Epithelial cell of umbilical artery (primary cell): ENCODE measurements around the gene SLC25A44. TPM values are rescaled to one million over a fixed set of nuclear protein-coding genes. Genes with fewer than 3 reads are reported as not detected.

ENCODE experiments used
- total RNA-seq: library from RNA; depleted of rRNA; stranded (reverse); fragments of >200 nt; gene quantifications from 2 replicates; pipeline ENCODE4 v1.2.3, GENCODE V29; 2014

SLC25A44 gene
- total RNA-seq: 9.9 and 12.3 TPM in 2 replicates

DNA sequence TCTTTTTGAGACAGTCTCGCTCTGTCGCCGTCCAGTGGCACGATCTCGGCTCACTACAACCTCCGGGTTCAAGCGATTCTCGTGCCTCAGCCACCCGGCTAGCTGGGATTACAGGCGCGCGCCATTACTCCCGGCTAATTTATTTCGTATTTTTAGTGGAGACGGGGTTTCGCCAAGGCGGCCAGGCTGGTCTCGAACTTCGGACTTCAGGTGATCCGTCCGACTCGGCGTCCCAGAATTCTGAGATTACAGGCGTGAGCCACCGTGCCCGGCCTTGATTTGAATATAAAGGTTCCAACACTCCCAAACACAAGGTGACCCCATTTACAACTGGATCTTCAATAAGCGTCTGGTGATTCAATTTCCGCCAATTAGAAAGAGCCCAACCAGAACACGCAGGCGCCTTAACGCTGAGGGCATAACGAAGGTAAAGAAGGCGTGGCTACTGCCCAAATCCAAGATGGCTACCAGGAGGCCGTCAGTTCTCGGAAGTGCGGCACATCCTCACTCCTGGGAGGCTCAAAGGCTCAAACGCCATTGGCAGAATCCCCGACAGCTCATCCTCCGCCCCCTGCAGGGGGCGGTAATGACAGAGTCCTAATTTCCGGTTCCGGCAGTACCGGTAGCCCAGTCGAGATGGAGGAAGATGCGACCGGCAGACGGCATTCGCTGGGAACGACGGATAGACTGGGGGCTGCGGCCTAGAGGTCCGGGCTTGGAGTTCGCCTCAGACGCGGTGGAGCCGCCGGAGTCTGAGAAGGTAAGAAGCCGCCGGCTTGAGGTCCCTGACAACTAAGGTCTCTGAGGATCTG, at the start of gene SLC25A44:
SLC25A44 (plus strand) TSS at position 617 of the 812 bp plus-strand sequence. CDS start 5,744 bp downstream, outside the sequence.

GRCh38 chr1:156153362-156153761, 40.5 kb upstream of the SLC25A44 start, which contains the start of gene SEMA4A:
SEMA4A (plus strand) TSS chr1:156153585; CDS start chr1:156154579, 994 bp downstream.

DNA sequence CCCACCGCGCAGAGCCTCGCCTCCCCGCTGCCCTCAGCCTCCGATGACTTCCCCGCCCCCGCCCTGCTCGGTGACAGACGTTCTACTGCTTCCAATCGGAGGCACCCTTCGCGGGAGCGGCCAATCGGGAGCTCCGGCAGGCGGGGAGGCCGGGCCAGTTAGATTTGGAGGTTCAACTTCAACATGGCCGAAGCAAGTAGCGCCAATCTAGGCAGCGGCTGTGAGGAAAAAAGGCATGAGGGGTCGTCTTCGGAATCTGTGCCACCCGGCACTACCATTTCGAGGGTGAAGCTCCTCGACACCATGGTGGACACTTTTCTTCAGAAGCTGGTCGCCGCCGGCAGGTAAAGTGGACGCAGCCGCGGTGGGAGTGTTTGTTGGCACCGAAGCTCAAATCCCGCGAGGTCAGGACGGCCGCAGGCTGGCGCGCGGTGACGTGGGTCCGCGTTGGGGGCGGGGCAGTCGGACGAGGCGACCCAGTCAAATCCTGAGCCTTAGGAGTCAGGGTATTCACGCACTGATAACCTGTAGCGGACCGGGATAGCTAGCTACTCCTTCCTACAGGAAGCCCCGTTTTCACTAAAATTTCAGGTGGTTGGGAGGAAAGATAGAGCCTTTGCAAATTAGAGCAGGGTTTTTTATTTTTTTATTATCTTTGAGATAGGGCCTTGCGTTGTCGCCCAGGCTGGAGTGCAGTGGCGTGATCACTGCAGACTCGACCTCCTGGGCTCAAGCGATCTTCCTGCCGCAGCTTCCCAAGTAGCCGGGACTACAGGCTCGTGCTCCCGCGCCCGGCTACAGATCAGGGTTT, 19.1 kb downstream of the SLC25A44 start, which contains the start of gene PMF1:
PMF1 (plus strand) TSS at position 175 of the 811 bp plus-strand sequence; CDS start at position 184, 9 bp downstream.

GRCh38 chr1:156241926-156242325, 48.0 kb downstream of the SLC25A44 start, which contains the start of gene BGLAP:
BGLAP (plus strand) TSS chr1:156242184; CDS start chr1:156242232, 48 bp downstream.

GRCh38 chr1:156247460-156248322, 53.8 kb downstream of the SLC25A44 start, which contains the start of gene PAQR6:
PAQR6 (minus strand) TSS chr1:156248056; CDS start chr1:156246731, 1,325 bp downstream.

Other genes with a start within 250 kb of the SLC25A44 start
- 46.4 and 86.9 TPM in 2 replicates for gene ARHGEF2, start 215.6 kb upstream of the SLC25A44 start, total RNA-seq
- gene SSR2, start 173.2 kb upstream of the SLC25A44 start, total RNA-seq: 414 and 943 TPM in 2 replicates
- 13.0 and 15.3 TPM in 2 replicates for gene UBQLN4, start 140.3 kb upstream of the SLC25A44 start, total RNA-seq
- 60.0 and 82.2 TPM in 2 replicates for gene LAMTOR2, start 139.3 kb upstream of the SLC25A44 start, total RNA-seq
- not detected in 2 replicates for gene RAB25, start 132.9 kb upstream of the SLC25A44 start, total RNA-seq
- gene MEX3A, start 111.6 kb upstream of the SLC25A44 start, total RNA-seq: 4.7 and 5.8 TPM in 2 replicates
- 758 and 890 TPM in 2 replicates for gene LMNA, start 79.4 kb upstream of the SLC25A44 start, total RNA-seq
- gene SEMA4A, start 40.5 kb upstream of the SLC25A44 start, total RNA-seq: 0.65 and 1.8 TPM in 2 replicates
- 61.1 and 68.4 TPM in 2 replicates for gene PMF1, start 18.9 kb downstream of the SLC25A44 start, total RNA-seq
- gene BGLAP, start 48.1 kb downstream of the SLC25A44 start, total RNA-seq: 0.61 and 0.65 TPM in 2 replicates
- gene PAQR6, start 54.0 kb downstream of the SLC25A44 start, total RNA-seq: under 0.01 and 0.15 TPM in 2 replicates
- gene SMG5, start 88.7 kb downstream of the SLC25A44 start, total RNA-seq: 38.0 and 73.6 TPM in 2 replicates
- gene TMEM79, start 90.2 kb downstream of the SLC25A44 start, total RNA-seq: under 0.01 and 0.91 TPM in 2 replicates
- 35.1 and 35.7 TPM in 2 replicates for gene GLMP, start 101.6 kb downstream of the SLC25A44 start, total RNA-seq
- not detected in 2 replicates for gene VHLL, start 105.2 kb downstream of the SLC25A44 start, total RNA-seq
- 818 and 828 TPM in 2 replicates for gene CCT3, start 144.2 kb downstream of the SLC25A44 start, total RNA-seq
- gene TSACC, start 144.4 kb downstream of the SLC25A44 start, total RNA-seq: not detected in 2 replicates
- not detected in 2 replicates for gene RHBG, start 175.1 kb downstream of the SLC25A44 start, total RNA-seq